GM18505 (cell line): Measurements from ENCODE around the gene CCDC33.

Experiments used
- ATAC-seq: cut with Tn5 transposase; IDR thresholded peaks from one replicate; pipeline ENCODE4 v1.9.1; 2021; ENCODE audit not compliant: unreplicated experiment
- POLR2A ChIP-seq: IDR thresholded peaks from 4 replicates; pipeline ENCODE4 v1.6.1; 2011; ENCODE audit warnings: borderline replicate concordance; ENCODE audit not compliant: insufficient read depth, insufficient read length; ENCODE audit errors: extremely low read depth

Gene CCDC33

GRCh38 chr15:74244822-74245341 is 8.8 kb downstream of the CCDC33 start:
- TF ChIP-seq POLR2A: no peak
- ATAC-seq: no peak

GRCh38 chr15:74245342-74245931 is 9.3 kb downstream of the CCDC33 start:
- no peak for TF ChIP-seq POLR2A
- no peak for ATAC-seq

- ATAC-seq: no peak
- no peak for TF ChIP-seq POLR2A
Observed at GRCh38 chr15:74250266-74250665, 14.1 kb downstream of the CCDC33 start.

- no peak for ATAC-seq
- TF ChIP-seq POLR2A: no peak
Observed at GRCh38 chr15:74251131-74251811, 15.1 kb downstream of the CCDC33 start.

- TF ChIP-seq POLR2A: no peak
- no peak for ATAC-seq
Observed at GRCh38 chr15:74252291-74252690, 16.2 kb downstream of the CCDC33 start.

GRCh38 chr15:74252721-74253120 is 16.6 kb downstream of the CCDC33 start:
- no peak for ATAC-seq

GRCh38 chr15:74253211-74253921 is 17.2 kb downstream of the CCDC33 start:
- no peak for TF ChIP-seq POLR2A
- no peak for ATAC-seq

More at GRCh38 chr15:74252721-74253120, 16.6 kb downstream of the CCDC33 start:
- no peak for TF ChIP-seq POLR2A

- ATAC-seq: no peak
Observed at GRCh38 chr15:74257105-74257504, 21.0 kb downstream of the CCDC33 start.

GRCh38 chr15:74257623-74258022 is 21.5 kb downstream of the CCDC33 start:
- no peak for ATAC-seq
- no peak for TF ChIP-seq POLR2A

More at GRCh38 chr15:74257105-74257504, 21.0 kb downstream of the CCDC33 start:
- no peak for TF ChIP-seq POLR2A

- TF ChIP-seq POLR2A: no peak
Observed at GRCh38 chr15:74258456-74259291, 22.5 kb downstream of the CCDC33 start.

GRCh38 chr15:74259292-74259648 is 23.1 kb downstream of the CCDC33 start:
- no peak for TF ChIP-seq POLR2A
- ATAC-seq: no peak

More at GRCh38 chr15:74258456-74259291, 22.5 kb downstream of the CCDC33 start:
- no peak for ATAC-seq

- TF ChIP-seq POLR2A: no peak
- ATAC-seq: no peak
Observed at GRCh38 chr15:74259821-74260607, 23.9 kb downstream of the CCDC33 start.
